ENCODE results near the gene FOXL3. TPM values are rescaled to one million over a fixed set of nuclear protein-coding genes. Genes with fewer than 3 reads are reported as not detected.

Gene FOXL3
- total RNA-seq, 1 experiment from 2014 or later: not detected

DNA sequence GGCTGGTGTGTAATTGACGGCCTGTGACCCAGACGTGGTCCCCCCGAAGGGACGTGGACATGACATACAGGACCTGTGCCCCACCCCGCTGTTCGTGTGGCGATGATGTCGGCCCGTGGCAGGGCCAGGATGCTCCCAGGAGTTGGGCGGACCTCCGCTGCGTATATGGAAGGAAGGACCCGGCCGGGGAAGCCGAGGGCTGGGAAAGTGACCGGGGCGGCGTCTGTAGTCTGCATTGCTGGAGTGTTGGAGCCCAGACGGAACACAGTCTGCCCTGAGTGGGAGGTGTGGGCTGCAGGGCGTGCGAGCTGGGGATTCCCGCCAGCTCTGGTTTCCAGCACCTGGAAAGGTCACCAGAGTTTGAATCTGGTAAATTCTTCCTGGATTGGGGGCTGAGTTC, 45.0 kb upstream of the FOXL3 start:
- intact Hi-C loops (cut with micrococcal nuclease; ENCODE audit: unreplicated experiment): no loop called here
- BruUV-seq (replicated peaks): no TSS peak
- POLR2A ChIA-PET (ENCODE audit: low non-redundant PET): no interaction called here

DNA sequence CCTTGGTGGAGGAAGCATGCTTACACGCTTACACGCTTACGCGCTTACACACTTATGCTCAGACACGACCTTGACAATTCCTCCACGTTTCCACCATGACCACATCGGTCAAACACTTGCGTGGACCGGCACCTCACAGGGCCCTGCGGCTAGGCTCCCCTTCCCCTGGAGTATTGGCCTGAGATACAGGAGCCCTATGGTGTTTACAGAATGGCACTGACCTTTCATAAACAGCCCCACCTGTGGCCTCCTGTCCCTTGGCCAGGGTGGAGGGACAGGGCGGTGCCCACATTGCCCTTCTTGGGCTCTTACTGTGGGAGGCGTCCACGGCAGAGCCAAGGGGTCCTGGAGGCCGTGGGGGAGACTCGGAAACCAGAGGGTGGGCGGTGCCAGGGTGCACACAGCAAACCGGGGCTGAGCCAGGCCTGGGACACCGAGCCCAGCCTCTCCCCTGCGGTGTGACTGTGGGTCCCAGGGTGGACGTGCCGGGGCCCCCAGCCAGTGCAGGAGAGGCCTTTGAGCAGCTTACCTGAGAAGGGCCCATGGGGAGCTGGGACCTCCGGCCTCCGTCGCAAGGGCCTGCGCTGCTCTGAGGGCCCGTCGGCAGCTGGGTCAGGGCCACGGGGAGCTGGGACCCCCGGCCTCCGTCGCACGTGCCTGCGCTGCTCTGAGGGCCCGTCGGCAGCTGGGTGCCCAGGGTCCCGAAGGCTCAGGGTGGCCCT, 44.2 kb upstream of the FOXL3 start:
- POLR2A ChIA-PET (ENCODE audit: low non-redundant PET): no interaction called here
- H3K27ac ChIP-seq (ENCODE audit: low read depth, low read length, poor library complexity, severe bottlenecking): no peak overlapping the region
- TF ChIP-seq, protein P1, sequence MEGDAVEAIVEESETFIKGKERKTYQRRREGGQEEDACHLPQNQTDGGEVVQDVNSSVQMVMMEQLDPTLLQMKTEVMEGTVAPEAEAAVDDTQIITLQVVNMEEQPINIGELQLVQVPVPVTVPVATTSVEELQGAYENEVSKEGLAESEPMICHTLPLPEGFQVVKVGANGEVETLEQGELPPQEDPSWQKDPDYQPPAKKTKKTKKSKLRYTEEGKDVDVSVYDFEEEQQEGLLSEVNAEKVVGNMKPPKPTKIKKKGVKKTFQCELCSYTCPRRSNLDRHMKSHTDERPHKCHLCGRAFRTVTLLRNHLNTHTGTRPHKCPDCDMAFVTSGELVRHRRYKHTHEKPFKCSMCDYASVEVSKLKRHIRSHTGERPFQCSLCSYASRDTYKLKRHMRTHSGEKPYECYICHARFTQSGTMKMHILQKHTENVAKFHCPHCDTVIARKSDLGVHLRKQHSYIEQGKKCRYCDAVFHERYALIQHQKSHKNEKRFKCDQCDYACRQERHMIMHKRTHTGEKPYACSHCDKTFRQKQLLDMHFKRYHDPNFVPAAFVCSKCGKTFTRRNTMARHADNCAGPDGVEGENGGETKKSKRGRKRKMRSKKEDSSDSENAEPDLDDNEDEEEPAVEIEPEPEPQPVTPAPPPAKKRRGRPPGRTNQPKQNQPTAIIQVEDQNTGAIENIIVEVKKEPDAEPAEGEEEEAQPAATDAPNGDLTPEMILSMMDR (conservative IDR thresholded peaks at IDR 0.05; ENCODE audit: low read depth, low read length): no peak
- TF ChIP-seq EZH2 (IDR thresholded peaks at IDR 0.05; ENCODE audit: borderline replicate concordance, low read depth, low read length, poor library complexity, severe bottlenecking): no peak
- CTCF ChIA-PET: no interaction called here
- intact Hi-C loops (cut with micrococcal nuclease; ENCODE audit: unreplicated experiment): no loop called here
- no peaks in the 10 kb centered on the region for H3K27me3 ChIP-seq (replicated peaks; ENCODE audit: insufficient read depth, low read depth, low read length, poor library complexity)
- no peaks in the 10 kb centered on the region for H3K36me3 ChIP-seq (ENCODE audit: insufficient read depth, low read length, poor library complexity, severe bottlenecking)
- no peaks in the 10 kb centered on the region for H3K9me3 ChIP-seq (ENCODE audit: low read depth, low read length, poor library complexity, severe bottlenecking)
- no TSS peak for BruUV-seq (replicated peaks)
- no peak for DNase-seq (ENCODE audit: low spot score)
- no peak overlapping the region for H3K4me3 ChIP-seq (ENCODE audit: low read depth, low read length, poor library complexity, severe bottlenecking)
- peaks cover 12% of the 10 kb centered on the region for H3K4me1 ChIP-seq (ENCODE audit: insufficient read depth, low read length, poor library complexity, severe bottlenecking)

More for the DNA sequence above, 45.0 kb upstream of the FOXL3 start:
- H3K9me3 ChIP-seq (ENCODE audit: low read depth, low read length, poor library complexity, severe bottlenecking): no peaks in the 10 kb centered on the region
- peaks cover 4% of the 10 kb centered on the region for H3K4me1 ChIP-seq (ENCODE audit: insufficient read depth, low read length, poor library complexity, severe bottlenecking)
- no peak overlapping the region for H3K27ac ChIP-seq (ENCODE audit: low read depth, low read length, poor library complexity, severe bottlenecking)
- H3K4me3 ChIP-seq (ENCODE audit: low read depth, low read length, poor library complexity, severe bottlenecking): no peak overlapping the region
- CTCF ChIA-PET: no interaction called here
- no peak for TF ChIP-seq EZH2 (IDR thresholded peaks at IDR 0.05; ENCODE audit: borderline replicate concordance, low read depth, low read length, poor library complexity, severe bottlenecking)
- TF ChIP-seq, protein P1 (conservative IDR thresholded peaks at IDR 0.05; ENCODE audit: low read depth, low read length): no peak
- no peaks in the 10 kb centered on the region for H3K36me3 ChIP-seq (ENCODE audit: insufficient read depth, low read length, poor library complexity, severe bottlenecking)
- DNase-seq (ENCODE audit: low spot score): no peak
- no peaks in the 10 kb centered on the region for H3K27me3 ChIP-seq (replicated peaks; ENCODE audit: insufficient read depth, low read depth, low read length, poor library complexity)

DNA sequence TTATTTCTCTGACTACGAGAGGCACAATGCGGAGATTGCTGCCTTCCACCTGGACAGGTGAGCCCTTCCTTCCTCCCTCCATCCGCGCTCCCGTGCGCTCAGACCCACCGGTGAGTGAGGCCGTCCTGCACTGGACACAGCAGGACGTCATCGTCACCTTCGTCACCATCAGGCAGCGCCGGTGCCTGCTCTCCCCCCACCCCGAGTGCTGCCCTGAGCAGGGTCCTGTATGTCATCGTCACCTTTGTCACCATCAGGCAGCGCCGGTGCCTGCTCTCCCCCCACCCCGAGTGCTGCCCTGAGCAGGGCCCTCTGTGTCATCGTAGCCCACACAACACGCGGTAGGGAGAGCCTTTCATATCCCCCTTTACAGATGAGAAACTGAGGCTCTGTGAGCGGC, 43.5 kb upstream of the FOXL3 start:
- TF ChIP-seq, protein P1 (conservative IDR thresholded peaks at IDR 0.05; ENCODE audit: low read depth, low read length): no peak
- no peak for TF ChIP-seq EZH2 (IDR thresholded peaks at IDR 0.05; ENCODE audit: borderline replicate concordance, low read depth, low read length, poor library complexity, severe bottlenecking)
- H3K9me3 ChIP-seq (ENCODE audit: low read depth, low read length, poor library complexity, severe bottlenecking): no peaks in the 10 kb centered on the region
- H3K4me3 ChIP-seq (ENCODE audit: low read depth, low read length, poor library complexity, severe bottlenecking): no peak overlapping the region
- no peak for DNase-seq (ENCODE audit: low spot score)
- H3K27ac ChIP-seq (ENCODE audit: low read depth, low read length, poor library complexity, severe bottlenecking): no peak overlapping the region
- CTCF ChIA-PET: no interaction called here
- intact Hi-C loops (cut with micrococcal nuclease; ENCODE audit: unreplicated experiment): no loop called here
- H3K4me1 ChIP-seq (ENCODE audit: insufficient read depth, low read length, poor library complexity, severe bottlenecking): peaks cover 15% of the 10 kb centered on the region
- no peaks in the 10 kb centered on the region for H3K27me3 ChIP-seq (replicated peaks; ENCODE audit: insufficient read depth, low read depth, low read length, poor library complexity)
- POLR2A ChIA-PET (ENCODE audit: low non-redundant PET): no interaction called here
- BruUV-seq (replicated peaks): no TSS peak
- H3K36me3 ChIP-seq (ENCODE audit: insufficient read depth, low read length, poor library complexity, severe bottlenecking): peaks cover 2% of the 10 kb centered on the region

Data from A673 (cell line).